Breast epithelium (tissue), 4 donors: Measurements from ENCODE around the gene KRTAP5-3. TPM values are rescaled to one million over a fixed set of nuclear protein-coding genes. Genes with fewer than 3 reads are reported as not detected.

Experiments
- DNase-seq, 2 donors: peaks; one replicate each; pipeline ENCODE4 v3.0.0-alpha.2; 2019; ENCODE audit warnings: low spot score in 2 of 2
- H3K27ac ChIP-seq, 2 donors: fragments of 200-600 bp; sonication (generic) in 1 of 2; one replicate each; pipeline ENCODE4 v1.5.1; 2016 to 2019; ENCODE audit warnings: mild to moderate bottlenecking in 1 of 2
- H3K27me3 ChIP-seq, 2 donors: fragments of 200-600 bp; sonication (generic) in 1 of 2; one replicate each; pipeline versions ENCODE4 v1.5.1 to v1.6.0; 2017 to 2019; ENCODE audit warnings: control low read depth in 1 of 2, mild to moderate bottlenecking in 1 of 2
- H3K36me3 ChIP-seq: fragments of 200-600 bp; one replicate; pipeline ENCODE4 v1.5.1; 2019
- H3K4me1 ChIP-seq, 2 donors: fragments of 200-600 bp; sonication (generic); one replicate each; pipeline ENCODE4 v1.5.1; 2016 to 2019; ENCODE audit warnings: control low read depth in 1 of 2
- H3K4me3 ChIP-seq, 3 donors: fragments of 200-600 bp; sonication (generic); 1 replicate in 2 of 3; 2 replicates in 1 of 3; pipeline ENCODE4 v1.5.1; 2016 to 2019; ENCODE audit warnings: mild to moderate bottlenecking in 3 of 3, moderate library complexity in 2 of 3
- H3K9me3 ChIP-seq, 2 donors: fragments of 200-600 bp; sonication (generic) in 1 of 2; one replicate each; pipeline ENCODE4 v1.5.1; 2016 to 2019; ENCODE audit warnings: control low read depth in 1 of 2
- POLR2A ChIP-seq: fragments of 450-650 bp; IDR thresholded peaks from one replicate; pipeline ENCODE4 v1.6.1; 2016; ENCODE audit warnings: antibody characterized with exemption, mild to moderate bottlenecking, moderate library complexity
- POLR2AphosphoS5 ChIP-seq, 3 donors: sonication (generic); formaldehyde crosslinking; IDR thresholded peaks; one replicate each; pipeline ENCODE4 v1.6.1; 2017; ENCODE audit warnings: antibody characterized with exemption in 3 of 3
- intact Hi-C: fragments of 100-400 bp; cut with DNase I; formaldehyde crosslinking; loops from one replicate; pipeline ENCODE4 v1.15.1; 2023; ENCODE audit warnings: low total_unique reads
- total RNA-seq, 3 donors: library from RNA; depleted of rRNA; stranded (reverse); fragments of >200 nt; gene quantifications; one replicate each; pipeline ENCODE4 v1.1.0, GENCODE V29; 2016
- TF ChIP-seq, protein P1 (sequence below), 3 donors: fragments of 450-650 bp; IDR thresholded peaks; one replicate each; pipeline ENCODE4 v1.5.1; 2016 to 2017; ENCODE audit warnings: antibody characterized with exemption in 3 of 3, mild to moderate bottlenecking in 3 of 3, moderate library complexity in 3 of 3

The KRTAP5-3 gene
- total RNA-seq, 3 donors from 2014 or later, result not detected

DNA sequence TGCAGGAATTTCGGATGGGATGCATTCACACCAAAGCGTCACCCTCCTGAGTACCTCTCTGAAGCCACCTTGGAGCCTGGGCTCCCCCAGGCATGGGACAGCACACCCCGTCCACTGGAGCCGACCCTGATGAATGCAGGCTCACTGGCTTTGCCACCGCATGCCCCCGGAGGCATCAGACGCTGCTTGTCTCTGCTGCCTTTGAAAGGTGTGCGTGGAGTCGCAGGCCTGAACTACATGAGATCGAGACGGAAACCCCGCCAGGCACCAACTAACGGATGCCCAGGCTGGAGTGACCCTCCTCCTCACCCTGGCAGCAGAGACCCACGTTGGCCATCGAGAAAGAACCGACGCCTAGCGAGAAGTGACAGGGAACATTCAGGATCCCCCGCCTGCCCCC, 43.8 kb upstream of the KRTAP5-3 start:
- TF ChIP-seq, protein P1, sequence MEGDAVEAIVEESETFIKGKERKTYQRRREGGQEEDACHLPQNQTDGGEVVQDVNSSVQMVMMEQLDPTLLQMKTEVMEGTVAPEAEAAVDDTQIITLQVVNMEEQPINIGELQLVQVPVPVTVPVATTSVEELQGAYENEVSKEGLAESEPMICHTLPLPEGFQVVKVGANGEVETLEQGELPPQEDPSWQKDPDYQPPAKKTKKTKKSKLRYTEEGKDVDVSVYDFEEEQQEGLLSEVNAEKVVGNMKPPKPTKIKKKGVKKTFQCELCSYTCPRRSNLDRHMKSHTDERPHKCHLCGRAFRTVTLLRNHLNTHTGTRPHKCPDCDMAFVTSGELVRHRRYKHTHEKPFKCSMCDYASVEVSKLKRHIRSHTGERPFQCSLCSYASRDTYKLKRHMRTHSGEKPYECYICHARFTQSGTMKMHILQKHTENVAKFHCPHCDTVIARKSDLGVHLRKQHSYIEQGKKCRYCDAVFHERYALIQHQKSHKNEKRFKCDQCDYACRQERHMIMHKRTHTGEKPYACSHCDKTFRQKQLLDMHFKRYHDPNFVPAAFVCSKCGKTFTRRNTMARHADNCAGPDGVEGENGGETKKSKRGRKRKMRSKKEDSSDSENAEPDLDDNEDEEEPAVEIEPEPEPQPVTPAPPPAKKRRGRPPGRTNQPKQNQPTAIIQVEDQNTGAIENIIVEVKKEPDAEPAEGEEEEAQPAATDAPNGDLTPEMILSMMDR (IDR thresholded peaks at IDR 0.05), result no peak
- TF ChIP-seq POLR2A, result no peak
- no peak for TF ChIP-seq POLR2AphosphoS5 (IDR thresholded peaks at IDR 0.05)
- peak in 1 of 2 donors; percentile 31 for DNase-seq
- H3K9me3 ChIP-seq, result no peaks in the 10 kb centered on the region
- H3K4me1 ChIP-seq, result no peaks in the 10 kb centered on the region
- H3K4me3 ChIP-seq, result no peak overlapping the region
- no peak overlapping the region for H3K27ac ChIP-seq
- peaks cover 0 to 32% of the 10 kb centered on the region in 2 donors for H3K27me3 ChIP-seq
- no peaks in the 10 kb centered on the region for H3K36me3 ChIP-seq
- intact Hi-C loops, result no loop called here

DNA sequence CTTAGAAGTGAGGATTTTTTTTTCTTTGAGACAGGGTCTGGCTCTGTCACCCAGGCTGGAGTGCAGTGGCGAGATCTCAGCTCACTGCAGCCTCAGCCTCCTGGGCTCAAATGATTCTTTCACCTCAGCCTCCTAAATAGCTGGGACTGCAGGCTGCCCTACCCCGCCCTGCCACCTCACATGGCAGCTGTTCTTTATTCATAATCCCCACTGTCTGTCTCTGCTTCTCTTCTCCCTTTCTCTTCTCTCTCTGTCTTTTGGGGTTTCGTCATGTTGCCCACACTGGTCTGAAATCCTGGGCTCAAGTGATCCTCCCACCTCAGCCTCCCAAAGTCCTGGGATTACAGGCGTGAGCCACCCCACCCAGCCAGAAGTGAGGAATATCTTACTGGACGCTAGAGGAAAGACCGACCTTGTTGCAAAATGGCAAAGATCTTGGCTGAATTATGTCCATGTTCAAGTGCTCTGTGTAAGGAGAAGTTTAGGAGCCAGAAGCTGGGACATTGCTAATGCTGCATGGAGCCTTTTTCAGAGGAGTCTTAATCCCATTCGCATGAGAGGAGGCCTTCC, 43.2 kb upstream of the KRTAP5-3 start:
- DNase-seq, result peak in 1 of 2 donors; percentile 24
- TF ChIP-seq POLR2A (no peak), POLR2AphosphoS5 (IDR thresholded peaks at IDR 0.05) (no peak)
- TF ChIP-seq, protein P1 (IDR thresholded peaks at IDR 0.05), result no peak
- intact Hi-C loops, result no loop called here

DNA sequence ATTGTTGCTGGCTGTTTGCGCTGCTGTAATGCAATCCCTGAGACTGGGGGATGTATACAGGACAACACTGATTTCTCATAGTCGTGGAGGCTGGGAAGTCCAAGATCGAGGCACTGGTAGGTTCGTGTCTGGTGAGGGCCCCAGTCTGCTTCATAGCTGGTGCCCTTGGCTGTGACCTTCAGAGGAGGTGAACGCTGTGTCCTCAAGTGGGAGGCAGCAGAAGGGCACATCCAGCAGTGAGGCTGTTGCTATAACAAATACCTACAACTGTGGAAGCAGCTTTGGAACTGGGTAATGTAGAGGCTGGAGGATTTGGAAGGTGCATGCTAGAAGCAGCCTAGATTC, 42.6 kb upstream of the KRTAP5-3 start:
- H3K27ac ChIP-seq, result no peak overlapping the region
- intact Hi-C loops, result no loop called here
- H3K4me3 ChIP-seq, result no peak overlapping the region
- no peak for DNase-seq
- TF ChIP-seq, protein P1 (IDR thresholded peaks at IDR 0.05), result no peak
- TF ChIP-seq POLR2A (no peak), POLR2AphosphoS5 (IDR thresholded peaks at IDR 0.05) (no peak)
- peaks cover 0 to 23% of the 10 kb centered on the region in 2 donors for H3K27me3 ChIP-seq
- no peaks in the 10 kb centered on the region for H3K9me3 ChIP-seq
- no peaks in the 10 kb centered on the region for H3K4me1 ChIP-seq
- no peaks in the 10 kb centered on the region for H3K36me3 ChIP-seq

More for the DNA sequence above, 43.2 kb upstream of the KRTAP5-3 start:
- no peaks in the 10 kb centered on the region for H3K4me1 ChIP-seq
- no peaks in the 10 kb centered on the region for H3K36me3 ChIP-seq
- H3K4me3 ChIP-seq, result no peak overlapping the region
- H3K27ac ChIP-seq, result no peak overlapping the region
- no peaks in the 10 kb centered on the region for H3K9me3 ChIP-seq
- peaks cover 0 to 29% of the 10 kb centered on the region in 2 donors for H3K27me3 ChIP-seq

DNA sequence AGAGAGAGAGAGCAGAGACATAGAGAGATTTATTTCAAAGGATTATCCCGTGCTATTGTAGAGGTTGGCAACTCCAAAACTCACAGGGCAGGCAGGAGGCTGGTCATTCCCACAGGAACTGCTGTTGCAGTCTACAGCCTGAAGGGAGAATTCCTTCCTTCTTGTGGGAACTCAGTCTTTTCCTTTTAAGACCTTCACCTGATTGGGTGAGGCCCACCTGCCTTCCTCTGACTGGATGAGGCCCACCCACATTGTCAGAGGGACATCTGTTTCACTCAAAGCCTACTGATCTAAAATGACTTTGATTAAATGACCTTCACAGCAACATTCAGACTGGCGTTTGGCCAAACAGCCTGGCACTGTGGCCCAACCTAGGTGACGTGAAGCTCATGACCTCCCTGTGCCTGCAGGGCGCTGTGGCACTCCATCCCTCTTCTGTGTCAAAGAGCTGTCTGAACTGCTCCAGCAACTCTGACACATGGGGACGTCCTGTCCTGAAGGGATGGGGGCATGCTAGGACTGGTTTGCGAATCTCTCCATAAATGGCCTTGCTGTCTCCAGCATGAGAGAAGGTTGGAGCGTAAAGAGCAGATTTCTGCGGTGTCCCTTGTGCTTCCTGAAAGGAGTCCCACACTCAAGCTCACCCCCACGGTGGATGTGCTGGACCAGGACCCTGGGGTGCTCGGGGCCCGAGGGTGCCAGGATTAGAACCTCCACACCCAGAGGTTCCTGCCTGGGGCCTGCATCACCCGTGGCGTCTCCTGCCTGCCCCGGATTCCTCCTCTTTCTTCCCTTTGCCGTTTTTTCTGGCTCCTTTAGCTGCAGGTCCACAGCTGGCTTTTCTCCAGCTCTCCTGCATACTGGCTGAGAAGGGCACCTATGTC, 42.0 kb upstream of the KRTAP5-3 start:
- Histone ChIP-seq H3K27me3 (peaks cover 0 to 17% of the 10 kb centered on the region in 2 donors), H3K4me1 (no peaks in the 10 kb centered on the region), H3K27ac (no peak overlapping the region), H3K9me3 (no peaks in the 10 kb centered on the region), H3K36me3 (no peaks in the 10 kb centered on the region), H3K4me3 (no peak overlapping the region)
- intact Hi-C loops, result no loop called here
- peak; percentile 48 to 49 for DNase-seq
- TF ChIP-seq POLR2A, result no peak

DNA sequence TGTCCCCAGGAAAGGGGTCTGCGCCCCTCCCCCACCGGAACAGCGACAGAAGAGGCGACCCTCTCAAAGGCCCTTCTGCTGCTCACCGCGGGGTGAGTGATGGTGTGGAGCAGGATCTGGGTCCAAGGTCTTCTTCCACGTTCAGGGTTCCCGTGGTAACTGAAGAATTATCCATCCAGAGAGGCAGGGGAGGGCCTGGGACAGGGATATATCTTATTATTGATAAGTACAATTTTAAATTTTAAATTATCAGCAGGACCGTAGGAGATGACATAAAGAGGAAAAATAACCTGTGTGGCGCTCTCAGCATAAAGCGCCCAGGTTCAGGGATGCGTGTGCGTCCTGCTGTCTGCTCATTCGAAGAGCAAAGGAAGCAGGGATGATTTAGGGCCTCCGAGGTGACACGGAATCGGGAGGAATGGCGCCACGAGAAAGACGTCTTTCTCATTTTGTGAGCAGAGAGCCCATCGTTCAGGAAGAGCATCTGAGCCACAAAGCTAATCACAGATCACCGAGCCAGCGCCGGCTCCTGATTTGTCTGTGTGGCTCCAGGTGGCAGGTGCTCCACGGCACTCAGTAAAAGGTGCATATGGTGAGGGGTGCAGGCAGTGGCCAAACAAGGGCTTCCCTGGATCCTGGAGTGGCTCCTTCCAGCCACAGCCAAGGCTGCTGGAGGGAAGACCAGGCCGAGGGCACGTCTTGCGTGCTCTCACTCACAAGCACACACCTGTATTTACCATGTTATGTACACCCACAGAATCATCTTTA, 40.6 kb upstream of the KRTAP5-3 start:
- H3K4me1 ChIP-seq, result no peaks in the 10 kb centered on the region
- no peaks in the 10 kb centered on the region for H3K36me3 ChIP-seq
- no peak overlapping the region for H3K27ac ChIP-seq
- H3K9me3 ChIP-seq, result no peaks in the 10 kb centered on the region
- peaks cover 0 to 6% of the 10 kb centered on the region in 2 donors for H3K27me3 ChIP-seq
- TF ChIP-seq, protein P1 (IDR thresholded peaks at IDR 0.05), result no peak
- TF ChIP-seq POLR2A, result no peak
- no peak for TF ChIP-seq POLR2AphosphoS5 (IDR thresholded peaks at IDR 0.05)
- DNase-seq, result peak in 1 of 2 donors; percentile 35
- no peak overlapping the region for H3K4me3 ChIP-seq
- intact Hi-C loops, result no loop called here
